OCI-LY7 (cell line): ENCODE data around the gene PEX5L.

Source experiments
- EZH2phosphoT487 ChIP-seq: fragments of 200-600 bp; sonication (generic); IDR thresholded peaks from 2 replicates; pipeline ENCODE4 v1.6.1; 2018; ENCODE audit warnings: low read depth, borderline replicate concordance, mild to moderate bottlenecking, mixed run types, antibody characterized with exemption, low read length, moderate library complexity, mixed read lengths
- TF ChIP-seq, protein P1 (sequence below): fragments of 200-600 bp; sonication (generic); conservative IDR thresholded peaks from 2 replicates; pipeline ENCODE4 v1.5.1; 2014; ENCODE audit warnings: mild to moderate bottlenecking, antibody characterized with exemption, low read length, moderate library complexity, mixed read lengths

- TF ChIP-seq, protein P1, sequence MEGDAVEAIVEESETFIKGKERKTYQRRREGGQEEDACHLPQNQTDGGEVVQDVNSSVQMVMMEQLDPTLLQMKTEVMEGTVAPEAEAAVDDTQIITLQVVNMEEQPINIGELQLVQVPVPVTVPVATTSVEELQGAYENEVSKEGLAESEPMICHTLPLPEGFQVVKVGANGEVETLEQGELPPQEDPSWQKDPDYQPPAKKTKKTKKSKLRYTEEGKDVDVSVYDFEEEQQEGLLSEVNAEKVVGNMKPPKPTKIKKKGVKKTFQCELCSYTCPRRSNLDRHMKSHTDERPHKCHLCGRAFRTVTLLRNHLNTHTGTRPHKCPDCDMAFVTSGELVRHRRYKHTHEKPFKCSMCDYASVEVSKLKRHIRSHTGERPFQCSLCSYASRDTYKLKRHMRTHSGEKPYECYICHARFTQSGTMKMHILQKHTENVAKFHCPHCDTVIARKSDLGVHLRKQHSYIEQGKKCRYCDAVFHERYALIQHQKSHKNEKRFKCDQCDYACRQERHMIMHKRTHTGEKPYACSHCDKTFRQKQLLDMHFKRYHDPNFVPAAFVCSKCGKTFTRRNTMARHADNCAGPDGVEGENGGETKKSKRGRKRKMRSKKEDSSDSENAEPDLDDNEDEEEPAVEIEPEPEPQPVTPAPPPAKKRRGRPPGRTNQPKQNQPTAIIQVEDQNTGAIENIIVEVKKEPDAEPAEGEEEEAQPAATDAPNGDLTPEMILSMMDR: no peak
- no peak for TF ChIP-seq EZH2phosphoT487
These were observed 41.9 kb upstream of the PEX5L start for GRCh38 chr3:180078592-180078991.
